GM12873 (cell line): ENCODE data around the gene ARL8B.

Source experiments
- TF ChIP-seq, protein P1 (sequence below): IDR thresholded peaks from 2 replicates; pipeline ENCODE4 v1.5.1; 2012; ENCODE audit warnings: low read depth, mild to moderate bottlenecking, moderate library complexity, low read length, control low read depth; ENCODE audit not compliant: insufficient read depth; ENCODE audit errors: missing control alignments

ARL8B gene

DNA sequence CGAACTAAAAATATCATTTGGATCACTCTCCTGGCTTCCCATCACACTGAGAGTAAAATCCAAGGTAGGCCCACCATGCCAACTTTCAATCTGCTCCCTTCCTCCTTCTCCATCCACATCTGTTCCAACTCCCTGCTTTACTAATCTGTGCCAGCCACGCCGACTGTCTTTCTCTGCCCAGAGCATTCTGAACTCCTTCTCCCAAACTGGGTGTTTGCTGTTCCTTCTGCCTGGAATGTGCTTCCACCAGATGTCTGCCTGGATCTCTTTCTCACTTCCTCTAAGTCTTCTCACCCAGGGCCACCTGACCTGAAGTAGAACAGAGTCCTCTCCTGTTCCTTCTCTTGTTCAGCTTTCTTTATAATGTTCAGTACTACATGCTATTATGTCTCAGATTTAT is 5.6 kb upstream of the ARL8B start:
- TF ChIP-seq, protein P1, sequence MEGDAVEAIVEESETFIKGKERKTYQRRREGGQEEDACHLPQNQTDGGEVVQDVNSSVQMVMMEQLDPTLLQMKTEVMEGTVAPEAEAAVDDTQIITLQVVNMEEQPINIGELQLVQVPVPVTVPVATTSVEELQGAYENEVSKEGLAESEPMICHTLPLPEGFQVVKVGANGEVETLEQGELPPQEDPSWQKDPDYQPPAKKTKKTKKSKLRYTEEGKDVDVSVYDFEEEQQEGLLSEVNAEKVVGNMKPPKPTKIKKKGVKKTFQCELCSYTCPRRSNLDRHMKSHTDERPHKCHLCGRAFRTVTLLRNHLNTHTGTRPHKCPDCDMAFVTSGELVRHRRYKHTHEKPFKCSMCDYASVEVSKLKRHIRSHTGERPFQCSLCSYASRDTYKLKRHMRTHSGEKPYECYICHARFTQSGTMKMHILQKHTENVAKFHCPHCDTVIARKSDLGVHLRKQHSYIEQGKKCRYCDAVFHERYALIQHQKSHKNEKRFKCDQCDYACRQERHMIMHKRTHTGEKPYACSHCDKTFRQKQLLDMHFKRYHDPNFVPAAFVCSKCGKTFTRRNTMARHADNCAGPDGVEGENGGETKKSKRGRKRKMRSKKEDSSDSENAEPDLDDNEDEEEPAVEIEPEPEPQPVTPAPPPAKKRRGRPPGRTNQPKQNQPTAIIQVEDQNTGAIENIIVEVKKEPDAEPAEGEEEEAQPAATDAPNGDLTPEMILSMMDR, result no peak

DNA sequence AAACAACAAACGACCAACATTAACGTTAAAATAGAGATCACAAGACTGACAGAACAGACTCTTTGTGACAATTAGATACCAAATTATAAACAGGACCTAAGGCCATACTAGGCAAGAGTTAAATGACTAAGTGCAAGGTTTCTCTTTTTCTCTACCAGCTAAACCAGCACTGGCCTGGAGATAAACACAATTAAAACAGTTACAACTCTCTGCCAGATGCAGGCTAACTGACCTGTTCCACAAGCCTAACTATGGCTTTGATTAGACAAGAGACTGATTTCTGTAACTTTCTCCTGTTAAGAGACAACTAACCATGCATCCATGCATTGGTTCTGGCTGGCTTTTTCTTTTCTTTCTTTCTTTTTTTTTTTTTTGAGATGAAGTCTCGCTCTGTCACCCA is 1.6 kb upstream of the ARL8B start:
- TF ChIP-seq, protein P1, result no peak

DNA sequence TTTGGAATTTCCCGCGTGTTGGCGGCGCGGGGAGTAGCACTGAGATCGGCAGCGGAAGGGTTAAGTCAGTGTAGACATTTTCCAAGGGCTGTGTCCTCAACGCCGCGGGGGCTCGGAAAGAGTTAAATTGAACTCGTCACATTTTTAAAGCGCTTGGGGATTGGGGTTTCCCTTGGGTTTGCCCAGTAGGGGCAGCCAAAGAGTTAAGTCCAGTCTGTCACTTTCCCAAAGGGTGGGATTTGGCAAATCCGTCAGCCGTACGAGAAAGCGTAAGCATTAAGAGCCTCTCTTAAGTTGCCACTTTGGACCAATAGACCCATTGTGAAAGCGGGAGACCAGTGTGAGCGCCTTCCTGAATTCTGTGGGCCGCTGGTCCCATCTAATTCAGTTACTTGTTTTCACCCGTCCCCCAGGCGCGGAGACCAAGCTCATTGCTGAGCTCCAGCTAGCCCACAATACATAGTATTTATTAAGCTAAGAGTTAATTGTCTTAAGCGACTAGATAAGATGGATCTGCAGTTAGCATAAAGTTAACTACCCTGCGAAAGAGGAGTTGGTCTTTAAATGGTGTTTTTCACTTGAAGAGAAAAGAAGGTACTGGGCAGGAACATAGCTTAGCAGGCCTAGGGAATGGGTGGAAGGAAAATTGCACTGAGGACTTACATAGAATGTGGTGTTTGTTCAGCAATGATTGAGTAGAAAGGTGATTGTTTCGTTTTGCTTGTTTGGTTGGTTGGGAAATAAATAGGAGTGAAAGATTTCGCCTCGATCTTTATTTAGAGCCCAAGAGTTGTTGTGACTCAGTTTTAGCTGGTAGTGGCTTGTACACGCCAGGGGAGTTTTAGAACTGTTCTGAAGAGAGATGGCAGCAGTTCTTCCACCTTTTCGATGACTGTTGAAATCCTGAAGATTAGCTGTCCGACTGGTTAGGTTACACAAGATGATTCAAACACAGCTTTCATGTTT is 932 bp downstream of the ARL8B start:
- TF ChIP-seq, protein P1, result peak; percentile 28

DNA sequence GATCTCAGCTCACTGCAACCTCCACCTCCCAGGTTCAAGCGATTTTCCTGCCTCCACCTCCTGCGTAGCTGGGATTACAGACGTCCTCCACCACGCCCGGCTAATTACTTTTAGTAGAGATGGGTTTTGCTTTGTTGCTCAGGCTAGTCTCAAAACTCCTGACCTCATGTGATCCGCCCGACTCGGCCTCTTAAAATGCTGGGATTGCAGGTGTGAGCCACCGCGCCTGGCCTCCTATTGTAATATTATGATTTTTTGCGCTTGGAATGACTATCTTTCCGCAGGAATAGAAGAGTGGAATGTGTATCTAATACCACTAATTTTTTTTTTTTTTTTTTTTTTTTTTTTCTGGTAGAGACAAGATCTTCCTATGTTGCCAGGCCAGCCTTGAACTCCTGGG is 1.8 kb downstream of the ARL8B start:
- TF ChIP-seq, protein P1, result no peak

DNA sequence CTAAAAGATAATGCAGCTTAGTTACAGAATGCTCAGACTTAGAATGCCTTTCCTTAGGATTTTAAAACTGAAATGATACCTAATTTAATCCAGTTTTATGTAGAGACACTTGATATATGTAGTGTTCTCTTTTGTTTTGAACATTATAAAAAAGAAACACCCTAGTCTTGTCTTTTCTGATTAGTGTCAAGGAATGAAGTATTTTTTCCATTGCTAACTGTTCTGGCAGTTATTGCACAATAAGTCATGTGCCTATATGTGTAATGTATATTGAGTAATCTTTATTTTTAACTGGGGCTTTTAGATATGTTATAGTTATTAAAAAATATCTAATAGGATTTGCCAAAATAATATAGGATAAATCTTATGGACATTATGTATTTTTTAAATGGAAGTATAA is 4.5 kb downstream of the ARL8B start:
- TF ChIP-seq, protein P1, result no peak

DNA sequence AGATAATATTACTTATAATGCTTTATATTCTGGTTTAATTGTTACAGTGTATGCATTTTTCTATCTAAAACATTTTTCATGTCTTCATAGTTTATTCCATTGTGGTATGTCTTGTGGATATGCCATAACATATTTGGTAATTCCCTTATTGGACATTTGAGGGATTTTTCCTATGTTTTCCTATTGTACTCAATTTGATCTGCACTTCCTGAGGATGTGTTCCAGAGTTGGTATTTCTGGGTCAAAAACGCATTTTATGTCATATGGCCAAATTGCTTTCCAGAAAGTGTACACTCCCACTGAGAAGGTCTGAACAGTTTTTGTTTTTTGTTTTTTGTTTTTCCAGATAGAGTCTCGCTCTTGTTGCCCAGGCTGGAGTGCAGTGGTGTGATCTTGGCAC is 6.8 kb downstream of the ARL8B start:
- TF ChIP-seq, protein P1, result no peak

DNA sequence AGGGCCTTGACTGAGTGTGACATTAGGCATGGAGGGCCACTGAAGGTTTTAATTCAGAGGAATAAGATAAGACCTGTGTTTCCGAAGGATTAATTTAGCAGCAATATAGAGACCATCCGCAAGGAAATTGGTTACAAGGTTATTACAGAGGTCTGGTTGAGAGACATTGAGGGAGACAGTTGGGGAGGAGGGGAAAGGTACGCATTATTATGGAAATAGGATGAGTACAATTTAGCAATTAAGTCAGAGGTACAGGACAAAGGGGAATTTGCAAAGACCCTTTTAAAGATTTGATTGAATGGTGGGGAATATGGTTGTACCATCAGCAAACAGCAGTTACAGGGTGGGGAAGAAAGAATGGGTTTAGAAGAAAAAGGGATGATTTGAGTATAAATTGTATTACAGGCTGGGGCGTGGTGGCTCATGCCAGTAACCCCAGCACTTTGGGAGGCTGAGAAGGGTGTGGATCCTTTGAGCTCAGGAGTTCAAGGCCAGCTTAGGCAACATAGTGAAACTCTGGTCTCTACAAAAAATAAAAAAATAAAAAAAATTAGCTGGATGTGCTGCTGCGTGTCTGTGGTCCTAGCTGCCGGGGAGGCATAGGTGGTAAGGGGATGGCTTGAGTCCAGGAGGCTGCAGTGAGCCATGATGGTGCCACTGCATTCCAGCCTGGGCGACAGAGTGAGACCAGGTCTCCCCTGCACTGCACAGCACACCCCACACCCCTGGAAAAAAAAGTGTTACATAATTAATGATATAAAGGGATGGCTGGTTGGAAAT is 11.3 kb downstream of the ARL8B start:
- TF ChIP-seq, protein P1, result no peak
